GM21786 (cell line): ENCODE measurements around the gene SSBP4.

Experiments
- ATAC-seq: cut with Tn5 transposase; IDR thresholded peaks from one replicate; pipeline ENCODE4 v1.9.1; 2021; ENCODE audit not compliant: unreplicated experiment

Gene SSBP4

GRCh38 chr19:18481505-18482222 is 62.5 kb downstream of the SSBP4 start:
- no peak for ATAC-seq

GRCh38 chr19:18483119-18483890 is 64.1 kb downstream of the SSBP4 start:
- ATAC-seq: no peak
